HepG2 (cell line): ENCODE results near the gene ECSIT. TPM values are rescaled to one million over a fixed set of nuclear protein-coding genes. Genes with fewer than 3 reads are reported as not detected.

Source experiments
- MBD4 ChIP-seq: IDR thresholded peaks from 2 replicates; pipeline ENCODE4 v1.6.1; 2012; ENCODE audit warnings: low read length, inconsistent platforms, borderline replicate concordance
- NCOA2 ChIP-seq: sonication (generic); formaldehyde crosslinking; IDR thresholded peaks from 2 replicates; pipeline ENCODE4 v1.8.0; 2022; ENCODE audit warnings: inconsistent platforms
- PTBP1 ChIP-seq: fragments of 200-400 bp; formaldehyde crosslinking; IDR thresholded peaks from 2 replicates; pipeline ENCODE4 v1.6.1; 2018; ENCODE audit warnings: low read length, low read depth; ENCODE audit not compliant: poor library complexity, severe bottlenecking
- ZNF230 ChIP-seq: sonication (generic); formaldehyde crosslinking; IDR thresholded peaks from 2 replicates; pipeline ENCODE4 v1.4.0; 2020; ENCODE audit warnings: mild to moderate bottlenecking, missing genetic modification reagents
- ZNF530 ChIP-seq: sonication (generic); formaldehyde crosslinking; IDR thresholded peaks from 2 replicates; pipeline ENCODE4 v1.5.0; 2020; ENCODE audit warnings: low read depth, mild to moderate bottlenecking, missing genetic modification reagents
- ZNF761 ChIP-seq: sonication (generic); formaldehyde crosslinking; conservative IDR thresholded peaks from 2 replicates; pipeline ENCODE4 v1.4.0; 2020; ENCODE audit warnings: mild to moderate bottlenecking, missing genetic modification reagents
- ZNF788 ChIP-seq: sonication (generic); formaldehyde crosslinking; IDR thresholded peaks from 2 replicates; pipeline ENCODE4 v1.5.0; 2020; ENCODE audit warnings: mild to moderate bottlenecking, missing genetic modification reagents, borderline replicate concordance
- polyA plus RNA-seq, 8 experiments: library from polyadenylated mRNA; depleted of rRNA in 3 of 8; stranded (reverse) in 7 of 8; unstranded in 1 of 8; fragments of >200 nt; fragmentation: Illumina TruSeq in 4 of 8; extraction: Trizol in 4 of 8; gene quantifications; 2 replicates each; pipeline versions ENCODE4 v1.2.1 to v1.2.3, GENCODE V29; 2011 to 2016; ENCODE audit warnings: low read depth in 4 of 8, missing spikeins in 1 of 8, mixed read lengths in 1 of 8; ENCODE audit not compliant: insufficient read depth in 1 of 8
- total RNA-seq, 5 experiments: library from RNA; depleted of rRNA; stranded (reverse); fragments of >200 nt; fragmentation: Illumina TruSeq; extraction: Trizol; gene quantifications; 2 replicates each; pipeline ENCODE4 v1.2.3, GENCODE V29; 2016; ENCODE audit warnings: low read depth in 1 of 5
- TF ChIP-seq, protein P1 (sequence below): IDR thresholded peaks from 2 replicates; pipeline ENCODE4 v1.6.1; 2016; ENCODE audit warnings: low read depth, missing genetic modification reagents, missing compliant biosample characterization

The ECSIT gene
- total and polyA plus RNA-seq, 2 of the 13 experiments (the other 11 are each of a cell fraction or from before 2014, with no cell fraction given) = 36.4 to 62.3 TPM

DNA sequence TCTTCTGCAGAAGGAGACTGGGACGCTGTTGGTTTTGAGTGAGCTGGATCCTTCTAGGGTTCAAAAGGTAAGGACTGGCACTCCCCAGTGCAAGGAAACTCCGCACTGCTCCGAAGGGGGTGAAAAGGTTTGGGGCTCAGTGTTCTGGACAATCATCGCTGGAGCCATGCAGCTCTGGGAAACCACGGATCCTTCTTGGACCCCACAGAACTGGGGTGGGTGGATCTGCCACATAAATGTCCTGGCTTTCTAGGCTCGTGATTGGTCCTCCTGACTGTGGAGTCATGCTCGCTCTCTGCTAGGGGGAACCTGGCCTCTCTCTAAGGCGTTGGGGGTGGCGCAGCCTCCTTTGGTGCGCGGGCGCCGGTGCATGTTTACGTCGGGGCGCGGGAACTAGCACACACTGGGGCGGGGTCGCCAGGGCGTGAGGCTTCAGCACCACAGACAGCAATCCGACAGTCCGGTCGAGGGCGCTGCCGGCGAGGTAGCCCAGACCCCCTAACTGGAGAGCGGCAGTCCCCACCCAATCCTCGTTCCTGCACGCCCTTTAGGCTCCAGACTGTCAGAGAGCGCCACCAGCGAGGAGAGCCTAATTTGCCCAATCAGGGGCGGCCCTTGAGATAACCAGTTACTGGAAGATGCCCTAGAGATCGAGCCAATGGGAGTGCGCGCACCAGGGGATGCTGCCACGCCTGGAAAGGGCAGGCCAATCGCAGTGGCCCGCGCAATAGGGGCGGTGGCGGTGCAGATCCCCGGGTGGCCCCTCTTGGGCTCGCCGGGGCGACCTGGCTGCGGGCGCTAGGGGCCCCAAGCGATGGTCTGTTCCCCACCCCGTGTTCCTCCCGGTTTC lies 47.2 kb downstream of the ECSIT start (continued):
- TF ChIP-seq NCOA2 = no peak
- TF ChIP-seq MBD4 = no peak
- TF ChIP-seq, protein P1, sequence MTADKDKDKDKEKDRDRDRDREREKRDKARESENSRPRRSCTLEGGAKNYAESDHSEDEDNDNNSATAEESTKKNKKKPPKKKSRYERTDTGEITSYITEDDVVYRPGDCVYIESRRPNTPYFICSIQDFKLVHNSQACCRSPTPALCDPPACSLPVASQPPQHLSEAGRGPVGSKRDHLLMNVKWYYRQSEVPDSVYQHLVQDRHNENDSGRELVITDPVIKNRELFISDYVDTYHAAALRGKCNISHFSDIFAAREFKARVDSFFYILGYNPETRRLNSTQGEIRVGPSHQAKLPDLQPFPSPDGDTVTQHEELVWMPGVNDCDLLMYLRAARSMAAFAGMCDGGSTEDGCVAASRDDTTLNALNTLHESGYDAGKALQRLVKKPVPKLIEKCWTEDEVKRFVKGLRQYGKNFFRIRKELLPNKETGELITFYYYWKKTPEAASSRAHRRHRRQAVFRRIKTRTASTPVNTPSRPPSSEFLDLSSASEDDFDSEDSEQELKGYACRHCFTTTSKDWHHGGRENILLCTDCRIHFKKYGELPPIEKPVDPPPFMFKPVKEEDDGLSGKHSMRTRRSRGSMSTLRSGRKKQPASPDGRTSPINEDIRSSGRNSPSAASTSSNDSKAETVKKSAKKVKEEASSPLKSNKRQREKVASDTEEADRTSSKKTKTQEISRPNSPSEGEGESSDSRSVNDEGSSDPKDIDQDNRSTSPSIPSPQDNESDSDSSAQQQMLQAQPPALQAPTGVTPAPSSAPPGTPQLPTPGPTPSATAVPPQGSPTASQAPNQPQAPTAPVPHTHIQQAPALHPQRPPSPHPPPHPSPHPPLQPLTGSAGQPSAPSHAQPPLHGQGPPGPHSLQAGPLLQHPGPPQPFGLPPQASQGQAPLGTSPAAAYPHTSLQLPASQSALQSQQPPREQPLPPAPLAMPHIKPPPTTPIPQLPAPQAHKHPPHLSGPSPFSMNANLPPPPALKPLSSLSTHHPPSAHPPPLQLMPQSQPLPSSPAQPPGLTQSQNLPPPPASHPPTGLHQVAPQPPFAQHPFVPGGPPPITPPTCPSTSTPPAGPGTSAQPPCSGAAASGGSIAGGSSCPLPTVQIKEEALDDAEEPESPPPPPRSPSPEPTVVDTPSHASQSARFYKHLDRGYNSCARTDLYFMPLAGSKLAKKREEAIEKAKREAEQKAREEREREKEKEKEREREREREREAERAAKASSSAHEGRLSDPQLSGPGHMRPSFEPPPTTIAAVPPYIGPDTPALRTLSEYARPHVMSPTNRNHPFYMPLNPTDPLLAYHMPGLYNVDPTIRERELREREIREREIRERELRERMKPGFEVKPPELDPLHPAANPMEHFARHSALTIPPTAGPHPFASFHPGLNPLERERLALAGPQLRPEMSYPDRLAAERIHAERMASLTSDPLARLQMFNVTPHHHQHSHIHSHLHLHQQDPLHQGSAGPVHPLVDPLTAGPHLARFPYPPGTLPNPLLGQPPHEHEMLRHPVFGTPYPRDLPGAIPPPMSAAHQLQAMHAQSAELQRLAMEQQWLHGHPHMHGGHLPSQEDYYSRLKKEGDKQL (CRISPR knock-in tag) = no peak
- TF ChIP-seq ZNF530 (CRISPR knock-in tag) = no peak
- TF ChIP-seq ZNF788 (CRISPR knock-in tag) = no peak
- no peak for TF ChIP-seq PTBP1
- no peak for TF ChIP-seq ZNF230 (CRISPR knock-in tag)
- no peak for TF ChIP-seq ZNF761 (CRISPR knock-in tag)
